Esophagus squamous epithelium (tissue), 5 donors: ENCODE results near the gene FOXC1. TPM values are rescaled to one million over a fixed set of nuclear protein-coding genes. Genes with fewer than 3 reads are reported as not detected.
A peak's percentile ranks its signal among the peaks of the same experiment; 100 is the strongest.

ENCODE experiments used
- DNase-seq: peaks from one replicate; lab custom pipeline; 2025; lab: John Stamatoyannopoulos, UW
- H3K27ac ChIP-seq, 4 donors: fragments of 200-600 bp; sonication (generic); one replicate each; pipeline ENCODE4 v1.5.1; 2016 to 2019; ENCODE audit warnings: mild to moderate bottlenecking in 1 of 4
- H3K27me3 ChIP-seq, 4 donors: fragments of 200-600 bp; sonication (generic); 1 replicate in 3 of 4; 2 replicates in 1 of 4; pipeline versions ENCODE4 v1.5.1 to v1.6.0; 2017 to 2021; ENCODE audit warnings: antibody characterized with exemption in 1 of 4
- H3K36me3 ChIP-seq, 3 donors: fragments of 200-600 bp; sonication (generic); one replicate each; pipeline ENCODE4 v1.5.1; 2016 to 2019
- H3K4me1 ChIP-seq, 3 donors: fragments of 200-600 bp; sonication (generic); one replicate each; pipeline ENCODE4 v1.5.1; 2017 to 2019
- H3K4me3 ChIP-seq, 4 donors: fragments of 200-600 bp; sonication (generic); 1 replicate in 3 of 4; 2 replicates in 1 of 4; pipeline ENCODE4 v1.5.1; 2016 to 2019; ENCODE audit warnings: mild to moderate bottlenecking in 2 of 4, moderate library complexity in 1 of 4
- H3K9me3 ChIP-seq, 3 donors: fragments of 200-600 bp; sonication (generic); one replicate each; pipeline ENCODE4 v1.5.1; 2016 to 2019
- POLR2A ChIP-seq, 4 donors: fragments of 450-650 bp; IDR thresholded peaks; one replicate each; pipeline ENCODE4 v1.6.1; 2017; ENCODE audit warnings: antibody characterized with exemption in 4 of 4, mild to moderate bottlenecking in 4 of 4, moderate library complexity in 3 of 4
- WGBS, 2 donors: methylation state at CpG; one replicate each; pipeline ENCODE4 v1.1.5; 2018; 5-methylcytosine and 5-hydroxymethylcytosine counted together
- intact Hi-C: fragments of 100-400 bp; cut with DNase I; formaldehyde crosslinking; loops from one replicate; pipeline ENCODE4 v1.15.0; 2022
- total RNA-seq, 4 donors: library from RNA; depleted of rRNA; stranded (reverse); fragments of >200 nt; gene quantifications; one replicate each; pipeline ENCODE4 v1.1.0, GENCODE V29; 2016
- TF ChIP-seq, protein P1 (sequence below), 6 experiments: fragments of 450-650 bp in 4 of 6; fragments of 200-600 bp in 2 of 6; sonication (generic) in 2 of 6; IDR thresholded peaks; one replicate each; pipeline ENCODE4 v1.5.1; 2016 to 2019; ENCODE audit warnings: antibody characterized with exemption in 6 of 6, mild to moderate bottlenecking in 4 of 6, moderate library complexity in 4 of 6
- donor health status: DM: yes; HTN: yes; CAD: no.

Gene FOXC1
- total RNA-seq, 4 donors from 2014 or later, result 2.2 to 6.0 (median 3.4) TPM

GRCh38 chr6:1604158-1605003, 5.3 kb upstream of the FOXC1 start:
- no peak for TF ChIP-seq POLR2A (IDR thresholded peaks at IDR 0.05)
- TF ChIP-seq, protein P1, sequence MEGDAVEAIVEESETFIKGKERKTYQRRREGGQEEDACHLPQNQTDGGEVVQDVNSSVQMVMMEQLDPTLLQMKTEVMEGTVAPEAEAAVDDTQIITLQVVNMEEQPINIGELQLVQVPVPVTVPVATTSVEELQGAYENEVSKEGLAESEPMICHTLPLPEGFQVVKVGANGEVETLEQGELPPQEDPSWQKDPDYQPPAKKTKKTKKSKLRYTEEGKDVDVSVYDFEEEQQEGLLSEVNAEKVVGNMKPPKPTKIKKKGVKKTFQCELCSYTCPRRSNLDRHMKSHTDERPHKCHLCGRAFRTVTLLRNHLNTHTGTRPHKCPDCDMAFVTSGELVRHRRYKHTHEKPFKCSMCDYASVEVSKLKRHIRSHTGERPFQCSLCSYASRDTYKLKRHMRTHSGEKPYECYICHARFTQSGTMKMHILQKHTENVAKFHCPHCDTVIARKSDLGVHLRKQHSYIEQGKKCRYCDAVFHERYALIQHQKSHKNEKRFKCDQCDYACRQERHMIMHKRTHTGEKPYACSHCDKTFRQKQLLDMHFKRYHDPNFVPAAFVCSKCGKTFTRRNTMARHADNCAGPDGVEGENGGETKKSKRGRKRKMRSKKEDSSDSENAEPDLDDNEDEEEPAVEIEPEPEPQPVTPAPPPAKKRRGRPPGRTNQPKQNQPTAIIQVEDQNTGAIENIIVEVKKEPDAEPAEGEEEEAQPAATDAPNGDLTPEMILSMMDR (IDR thresholded peaks at IDR 0.05), result peak; percentile 82 to 98 (median 95)
- H3K27me3 ChIP-seq, result peaks cover 12 to 97% (median 34%) of the 10 kb centered on the region in 4 donors
- peaks cover 30 to 59% (median 32%) of the 10 kb centered on the region in 3 donors for H3K4me1 ChIP-seq
- no peaks in the 10 kb centered on the region for H3K36me3 ChIP-seq
- DNase-seq, result no peak
- H3K27ac ChIP-seq, result peak overlapping the region in 2 of 4 donors; percentile 0 to 21
- H3K4me3 ChIP-seq, result peak overlapping the region; percentile 37 to 72 (median 49)
- H3K9me3 ChIP-seq, result no peaks in the 10 kb centered on the region
- intact Hi-C loops, result loop anchor here (5.0 to 10.0 kb wide), 5 partner anchors 510 to 1033 kb away; no protein-coding TSS in a partner anchor
- 1 to 5% methylated on average over 4 to 9 of the region's 85 CpGs for WGBS, 2 donors

DNA sequence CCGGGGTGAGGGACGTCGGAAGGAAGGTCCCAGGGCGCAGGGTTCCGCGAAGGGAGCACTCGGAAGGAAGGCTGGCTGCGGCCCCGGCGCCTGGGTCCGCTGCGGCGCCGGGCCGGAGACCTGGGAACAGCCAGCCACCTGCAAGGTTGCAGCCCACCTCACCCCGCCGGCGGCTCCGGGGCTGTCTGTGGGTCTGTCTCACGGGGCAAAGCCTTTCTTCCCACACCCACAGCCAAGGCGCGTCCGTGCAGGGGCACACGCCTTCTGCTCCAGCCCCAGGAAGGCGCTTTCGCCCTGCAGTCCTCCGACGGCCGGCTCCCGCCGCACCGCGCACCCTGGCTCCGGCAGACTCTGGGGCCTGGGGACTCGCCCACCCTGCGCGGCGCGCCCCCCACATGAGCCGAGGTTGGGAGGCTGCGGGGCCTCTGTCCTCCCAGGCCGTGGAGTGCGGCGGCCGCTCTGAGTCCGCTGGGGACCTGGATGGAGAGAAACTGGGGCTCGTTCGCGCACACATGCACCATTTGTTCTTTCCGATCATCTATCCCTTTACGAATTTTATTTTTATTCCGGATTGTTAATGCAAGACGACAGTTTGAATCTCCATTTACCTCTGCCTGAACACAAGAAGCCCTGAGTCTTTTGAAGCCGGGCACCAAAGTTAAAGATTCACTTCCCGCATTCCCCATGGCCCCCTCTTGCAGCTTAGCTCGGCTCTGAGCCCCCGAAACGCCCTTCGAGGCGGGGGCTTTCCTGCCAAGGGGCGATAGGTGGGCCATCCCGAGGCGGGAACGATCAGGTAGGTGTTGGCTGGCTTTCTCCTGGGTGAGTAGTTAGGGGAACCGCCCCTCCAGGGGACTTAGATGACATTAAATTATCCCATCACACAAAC, 4.5 kb upstream of the FOXC1 start:
- TF ChIP-seq POLR2A (IDR thresholded peaks at IDR 0.05), result no peak
- TF ChIP-seq, protein P1 (IDR thresholded peaks at IDR 0.05), result no peak
- intact Hi-C loops, result loop anchor here (10.0 kb wide), 2 partner anchors 510 to 850 kb away; no protein-coding TSS in a partner anchor
- WGBS, 2 donors, result 23 to 26% methylated on average over 14 to 19 of the region's 65 CpGs
- Histone ChIP-seq H3K4me1 (peaks cover 31 to 60% (median 32%) of the 10 kb centered on the region in 3 donors), H3K9me3 (no peaks in the 10 kb centered on the region), H3K27me3 (peaks cover 12 to 98% (median 34%) of the 10 kb centered on the region in 4 donors), H3K4me3 (peak overlapping the region; percentile 37 to 72 (median 49)), H3K36me3 (no peaks in the 10 kb centered on the region), H3K27ac (peak overlapping the region in 1 of 4 donors; percentile 0)
- DNase-seq, result no peak

DNA sequence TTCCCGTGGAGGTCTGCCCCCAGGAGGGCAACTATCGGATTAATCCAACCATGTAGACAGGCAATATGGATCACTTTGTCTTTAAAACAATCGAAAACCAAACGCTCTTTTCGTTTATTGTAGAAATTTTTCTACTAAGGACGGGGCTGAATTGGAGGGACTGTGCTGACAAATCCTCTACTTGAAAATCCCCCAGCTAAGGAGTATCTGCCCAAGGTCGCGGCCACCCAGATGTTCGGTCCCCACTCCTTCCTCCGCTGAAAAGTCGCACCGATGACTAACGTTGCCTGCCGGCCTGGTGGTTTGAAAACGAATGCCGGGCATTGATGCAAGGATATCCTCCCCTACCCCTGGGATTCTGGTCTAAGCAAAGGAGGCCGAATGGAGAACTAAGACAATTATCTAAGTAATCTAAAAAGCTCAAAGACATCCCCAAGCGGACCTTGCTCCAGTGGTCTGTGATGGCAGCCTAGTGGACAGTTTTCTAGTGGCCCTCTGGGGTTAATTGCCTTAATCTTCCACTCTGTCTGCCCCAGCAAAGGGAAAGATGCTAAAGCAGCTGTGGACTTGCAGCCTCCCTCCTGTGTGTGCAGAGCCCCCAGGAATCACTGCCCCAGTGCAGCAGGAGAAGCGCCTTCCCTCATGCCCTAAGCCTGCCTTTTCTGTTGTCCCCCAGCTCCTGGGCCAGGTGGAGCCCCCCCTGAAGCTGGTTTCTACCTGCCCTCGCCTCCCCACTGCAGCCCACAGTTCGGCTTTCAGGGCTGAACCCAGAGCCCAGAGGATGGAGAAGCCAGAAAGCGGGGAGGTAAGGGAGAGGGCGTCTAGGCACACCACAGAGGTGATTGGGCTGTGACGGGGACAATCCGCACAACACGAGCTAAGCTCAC, 3.6 kb upstream of the FOXC1 start:
- Histone ChIP-seq H3K4me1 (peaks cover 32 to 69% (median 40%) of the 10 kb centered on the region in 3 donors), H3K27me3 (peaks cover 12 to 99% (median 34%) of the 10 kb centered on the region in 4 donors), H3K4me3 (peak overlapping the region in 1 of 4 donors; percentile 6), H3K27ac (no peak overlapping the region), H3K36me3 (no peaks in the 10 kb centered on the region), H3K9me3 (no peaks in the 10 kb centered on the region)
- no peak for TF ChIP-seq POLR2A (IDR thresholded peaks at IDR 0.05)
- TF ChIP-seq, protein P1 (IDR thresholded peaks at IDR 0.05), result no peak
- DNase-seq, result no peak
- WGBS, 2 donors, result 41 to 42% methylated on average over 22 of the region's 26 CpGs
- intact Hi-C loops, result loop anchor here (10.0 kb wide), 2 partner anchors 509 to 849 kb away; no protein-coding TSS in a partner anchor

GRCh38 chr6:1606780-1607515, 2.8 kb upstream of the FOXC1 start:
- H3K27ac ChIP-seq, result no peak overlapping the region
- H3K4me3 ChIP-seq, result peak overlapping the region in 1 of 4 donors; percentile 7
- intact Hi-C loops, result loop anchor here (10.0 kb wide), 2 partner anchors 508 to 848 kb away; no protein-coding TSS in a partner anchor
- WGBS, 2 donors, result 25 to 31% methylated on average over 14 to 15 of the region's 22 CpGs
- no peak for DNase-seq
- H3K27me3 ChIP-seq, result peaks cover 12 to 99% (median 34%) of the 10 kb centered on the region in 4 donors
- no peak for TF ChIP-seq POLR2A (IDR thresholded peaks at IDR 0.05)
- TF ChIP-seq, protein P1 (IDR thresholded peaks at IDR 0.05), result no peak
- peaks cover 32 to 77% (median 48%) of the 10 kb centered on the region in 3 donors for H3K4me1 ChIP-seq
- no peaks in the 10 kb centered on the region for H3K9me3 ChIP-seq
- no peaks in the 10 kb centered on the region for H3K36me3 ChIP-seq
